Ectodermal cell (in vitro differentiated cells): Measurements from ENCODE around the gene RANBP10.

ENCODE experiments used
- H3K27ac ChIP-seq: 2 replicates; pipeline ENCODE4 v1.7.0; 2013; ENCODE audit warnings: mild to moderate bottlenecking, low read depth, low read length; ENCODE audit not compliant: insufficient read depth, poor library complexity, severe bottlenecking
- H3K27me3 ChIP-seq: 2 replicates; pipeline ENCODE4 v1.7.0; 2013; ENCODE audit warnings: mild to moderate bottlenecking, low read length; ENCODE audit not compliant: insufficient read depth, control insufficient read depth, poor library complexity, severe bottlenecking
- H3K36me3 ChIP-seq: one replicate; pipeline ENCODE4 v1.7.0; 2013; ENCODE audit warnings: low read length; ENCODE audit not compliant: control insufficient read depth, insufficient read depth
- H3K4me1 ChIP-seq: one replicate; pipeline ENCODE4 v1.7.0; 2013; ENCODE audit warnings: low read length; ENCODE audit not compliant: control insufficient read depth, insufficient read depth
- H3K4me3 ChIP-seq: 2 replicates; pipeline ENCODE4 v1.7.0; 2013; ENCODE audit warnings: low read depth, low read length, control low read depth; ENCODE audit not compliant: insufficient read depth
- H3K9me3 ChIP-seq: 2 replicates; pipeline ENCODE4 v1.7.0; 2013; ENCODE audit warnings: mild to moderate bottlenecking, low read length, moderate library complexity; ENCODE audit not compliant: control insufficient read depth
- WGBS, 2 experiments: methylation state at CpG; one replicate each; pipeline ENCODE4 v1.1.7; 2013; ENCODE audit warnings: missing lambda C conversion rate in 2 of 2; 5-methylcytosine and 5-hydroxymethylcytosine counted together

RANBP10 gene

GRCh38 chr16:67780847-67781564 lies 25.4 kb downstream of the RANBP10 start:
- Histone ChIP-seq H3K27me3 (no peaks in the 10 kb centered on the region), H3K4me1 (no peaks in the 10 kb centered on the region), H3K27ac (no peak overlapping the region), H3K36me3 (no peaks in the 10 kb centered on the region), H3K9me3 (no peaks in the 10 kb centered on the region), H3K4me3 (no peak overlapping the region)
- WGBS, 2 experiments: 92 to 94% methylated on average over 7 of the region's 7 CpGs

DNA sequence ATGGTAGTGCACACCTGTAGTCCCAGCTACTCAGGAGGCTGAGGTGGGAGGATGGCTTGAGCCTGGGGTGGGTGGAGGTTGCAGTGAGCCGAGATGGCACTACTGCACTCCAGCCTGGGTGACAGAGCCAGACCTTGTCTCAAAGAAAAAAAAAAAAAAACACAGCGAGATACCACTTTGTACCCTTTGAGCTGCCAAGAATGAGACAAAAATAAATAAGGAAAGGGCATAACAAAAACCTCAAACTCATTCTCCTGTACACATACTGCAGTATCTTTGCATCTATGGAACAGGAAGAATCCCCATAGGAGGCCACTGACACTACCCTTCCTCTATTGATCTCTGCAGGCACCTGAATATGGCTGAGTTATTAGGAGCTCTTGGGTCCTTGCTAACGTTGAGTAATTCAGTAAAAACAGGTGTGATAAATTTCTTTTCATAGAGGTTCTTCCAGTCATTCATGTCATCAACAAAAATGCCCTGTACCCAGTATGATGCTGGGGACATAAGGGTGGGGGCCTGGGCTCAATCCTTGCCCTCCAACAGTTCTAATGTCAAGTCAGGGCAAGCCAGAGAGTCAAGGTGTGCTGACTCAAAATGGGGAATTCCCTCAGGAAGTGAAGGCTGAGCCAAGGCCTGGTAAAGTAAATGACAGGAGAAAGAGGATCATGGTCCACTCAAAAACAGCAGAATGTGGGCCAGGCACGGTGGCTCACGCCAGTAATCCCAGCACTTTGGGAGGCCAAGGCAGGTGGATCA lies 26.9 kb downstream of the RANBP10 start:
- no peaks in the 10 kb centered on the region for H3K4me1 ChIP-seq
- 83 to 88% methylated on average over 4 to 5 of the region's 5 CpGs for WGBS, 2 experiments

GRCh38 chr16:67775273-67775672 lies 31.1 kb downstream of the RANBP10 start:
- no peak overlapping the region for H3K27ac ChIP-seq
- 96% methylated on average over 6 of the region's 6 CpGs for WGBS, 2 experiments
- no peak overlapping the region for H3K4me3 ChIP-seq
- H3K36me3 ChIP-seq: no peaks in the 10 kb centered on the region
- no peaks in the 10 kb centered on the region for H3K9me3 ChIP-seq
- H3K4me1 ChIP-seq: no peaks in the 10 kb centered on the region
- H3K27me3 ChIP-seq: no peaks in the 10 kb centered on the region

More for the DNA sequence above, 26.9 kb downstream of the RANBP10 start:
- Histone ChIP-seq H3K27ac (no peak overlapping the region), H3K4me3 (no peak overlapping the region), H3K36me3 (no peaks in the 10 kb centered on the region), H3K27me3 (no peaks in the 10 kb centered on the region), H3K9me3 (no peaks in the 10 kb centered on the region)

DNA sequence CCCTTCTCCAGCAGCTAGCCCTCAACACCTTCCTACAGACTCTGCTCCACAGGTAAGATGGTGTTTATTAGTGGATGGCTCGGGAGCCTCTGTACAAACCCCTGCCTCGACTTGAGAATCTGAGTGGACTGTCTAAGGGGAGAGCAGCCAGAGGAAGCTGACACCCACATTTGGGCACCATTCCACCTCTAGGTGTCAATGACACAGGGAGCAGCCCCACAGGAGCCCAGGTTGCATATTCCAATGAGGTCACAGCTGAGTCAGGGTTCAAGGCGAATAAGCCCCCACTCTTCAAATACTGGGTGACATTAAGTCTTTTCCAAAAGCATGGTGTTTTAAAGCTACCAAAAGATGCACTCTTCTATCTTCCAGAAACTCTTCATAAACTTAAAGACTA lies 31.9 kb downstream of the RANBP10 start:
- Histone ChIP-seq H3K9me3 (no peaks in the 10 kb centered on the region), H3K4me3 (no peak overlapping the region), H3K27me3 (no peaks in the 10 kb centered on the region), H3K36me3 (no peaks in the 10 kb centered on the region), H3K27ac (no peak overlapping the region), H3K4me1 (no peaks in the 10 kb centered on the region)
- 93 to 95% methylated on average over 3 of the region's 3 CpGs for WGBS, 2 experiments

GRCh38 chr16:67773569-67774456 lies 32.5 kb downstream of the RANBP10 start:
- Histone ChIP-seq H3K9me3 (no peaks in the 10 kb centered on the region), H3K4me1 (no peaks in the 10 kb centered on the region), H3K36me3 (no peaks in the 10 kb centered on the region), H3K27ac (no peak overlapping the region), H3K27me3 (no peaks in the 10 kb centered on the region), H3K4me3 (no peak overlapping the region)
- 86 to 90% methylated on average over 6 of the region's 6 CpGs for WGBS, 2 experiments

DNA sequence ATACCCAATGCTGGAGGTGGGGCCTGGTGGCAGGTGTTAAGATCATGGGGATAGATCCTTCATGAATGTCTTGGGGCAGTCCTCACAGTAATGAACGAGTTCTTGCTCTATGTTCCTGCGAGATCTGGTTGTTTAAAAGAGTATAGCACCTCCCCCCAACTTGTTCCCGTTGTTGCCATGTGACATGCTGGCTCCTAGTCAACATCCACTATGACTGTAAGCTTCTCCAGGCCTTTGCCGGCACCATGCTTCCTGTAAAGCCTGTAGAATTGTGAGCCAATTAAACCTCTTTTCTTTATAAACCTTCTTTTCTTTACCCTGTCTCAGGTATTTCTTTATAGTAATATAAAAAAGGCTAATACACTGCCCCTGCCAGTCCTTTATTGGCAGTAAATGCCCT lies 33.3 kb downstream of the RANBP10 start:
- no peaks in the 10 kb centered on the region for H3K36me3 ChIP-seq
- H3K4me3 ChIP-seq: no peak overlapping the region
- no peak overlapping the region for H3K27ac ChIP-seq
- no peaks in the 10 kb centered on the region for H3K4me1 ChIP-seq
- H3K27me3 ChIP-seq: no peaks in the 10 kb centered on the region
- 83 to 88% methylated on average over 4 of the region's 4 CpGs for whole genome bisulfite sequencing, 2 experiments
- no peaks in the 10 kb centered on the region for H3K9me3 ChIP-seq

DNA sequence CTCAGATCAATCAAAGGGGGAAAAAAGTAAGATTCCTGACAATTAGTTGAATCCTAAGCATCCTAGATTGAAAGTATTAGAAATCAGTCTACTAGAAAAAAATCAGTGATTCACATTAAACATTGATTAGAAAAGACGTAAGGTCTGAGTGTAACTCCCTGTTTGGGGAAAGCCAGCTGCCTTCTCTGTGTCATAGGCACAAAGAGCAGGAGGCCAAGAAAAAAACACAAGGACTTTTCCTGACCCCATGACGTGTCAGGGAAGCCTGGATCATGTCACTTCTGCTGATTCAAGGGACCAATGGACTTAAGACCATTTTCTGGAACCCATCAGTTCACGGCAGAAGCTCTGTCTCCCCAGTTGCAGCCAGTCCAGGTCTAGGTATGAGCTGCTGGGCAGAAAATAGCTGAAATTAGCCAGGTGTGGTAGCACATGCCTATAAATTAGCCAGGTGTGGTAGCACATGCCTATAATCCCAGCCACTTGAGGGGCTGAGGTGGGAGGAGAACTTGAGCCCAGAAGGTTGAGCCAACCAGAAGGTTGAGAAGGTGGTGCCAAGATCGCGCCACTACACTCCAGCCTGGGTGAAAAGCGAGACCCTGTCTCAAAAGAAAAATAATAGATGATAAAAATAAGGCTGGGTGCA lies 35.9 kb downstream of the RANBP10 start:
- Histone ChIP-seq H3K36me3 (no peaks in the 10 kb centered on the region), H3K27ac (no peak overlapping the region), H3K4me1 (peaks cover 5% of the 10 kb centered on the region), H3K27me3 (no peaks in the 10 kb centered on the region), H3K4me3 (no peak overlapping the region), H3K9me3 (no peaks in the 10 kb centered on the region)
- 93 to 94% methylated on average over 6 of the region's 6 CpGs for WGBS, 2 experiments

- H3K27me3 ChIP-seq: no peaks in the 10 kb centered on the region
- H3K36me3 ChIP-seq: no peaks in the 10 kb centered on the region
- H3K4me1 ChIP-seq: peaks cover 5% of the 10 kb centered on the region
- no peaks in the 10 kb centered on the region for H3K9me3 ChIP-seq
- no peak overlapping the region for H3K27ac ChIP-seq
- H3K4me3 ChIP-seq: no peak overlapping the region
- 90 to 96% methylated on average over 7 of the region's 7 CpGs for WGBS, 2 experiments
Measured at GRCh38 chr16:67767953-67768352, 38.4 kb downstream of the RANBP10 start.

GRCh38 chr16:67766291-67766690 lies 40.1 kb downstream of the RANBP10 start:
- Histone ChIP-seq H3K4me1 (peaks cover 5% of the 10 kb centered on the region), H3K4me3 (no peak overlapping the region), H3K27ac (no peak overlapping the region), H3K27me3 (no peaks in the 10 kb centered on the region), H3K36me3 (no peaks in the 10 kb centered on the region), H3K9me3 (no peaks in the 10 kb centered on the region)
- 87 to 91% methylated on average over 4 of the region's 4 CpGs for WGBS, 2 experiments
